Prostate gland (tissue), 2 donors: ENCODE measurements around the gene ARL6. TPM values are rescaled to one million over a fixed set of nuclear protein-coding genes. Genes with fewer than 3 reads are reported as not detected.

Source experiments
- DNase-seq: peaks from one replicate; pipeline ENCODE4 v3.0.0-alpha.2; 2019; ENCODE audit warnings: low spot score
- H3K27ac ChIP-seq, 2 donors: fragments of 200-600 bp; sonication (generic); 2 replicates each; pipeline ENCODE4 v1.5.1; 2017 to 2019
- H3K27me3 ChIP-seq: fragments of 200-600 bp; sonication (generic); replicated peaks from 2 replicates; pipeline ENCODE4 v1.5.1; 2019; ENCODE audit not compliant: insufficient read depth
- H3K36me3 ChIP-seq, 2 donors: fragments of 200-600 bp; sonication (generic); 1 replicate in 1 of 2; 2 replicates in 1 of 2; pipeline versions ENCODE4 v1.5.1 to v1.8.1; 2017 to 2019
- H3K4me1 ChIP-seq: fragments of 200-600 bp; sonication (generic); replicated peaks from 2 replicates; pipeline ENCODE4 v1.5.1; 2019
- H3K4me3 ChIP-seq, 2 donors: fragments of 200-600 bp; sonication (generic); 2 replicates each; pipeline ENCODE4 v1.5.1; 2017 to 2019
- H3K9me3 ChIP-seq: fragments of 200-600 bp; sonication (generic); 2 replicates; pipeline ENCODE4 v1.5.1; 2017
- POLR2A ChIP-seq: fragments of 450-650 bp; IDR thresholded peaks from one replicate; pipeline ENCODE4 v1.6.1; 2016; ENCODE audit warnings: antibody characterized with exemption, mild to moderate bottlenecking
- POLR2AphosphoS5 ChIP-seq: sonication (generic); formaldehyde crosslinking; IDR thresholded peaks from one replicate; pipeline ENCODE4 v1.6.1; 2017; ENCODE audit warnings: antibody characterized with exemption
- WGBS: methylation state at CpG from one replicate; pipeline ENCODE4 v1.1.5; 2018; 5-methylcytosine and 5-hydroxymethylcytosine counted together
- intact Hi-C: fragments of 100-400 bp; cut with DNase I; formaldehyde crosslinking; loops from one replicate; pipeline ENCODE4 v1.14.2; 2022
- total RNA-seq, 2 donors: library from RNA; depleted of rRNA; stranded (reverse); fragments of >200 nt; gene quantifications; one replicate each; pipeline ENCODE4 v1.1.0, GENCODE V29; 2016
- TF ChIP-seq, protein P1 (sequence below), 4 experiments: fragments of 200-600 bp in 2 of 4; fragments of 450-650 bp in 2 of 4; sonication (generic) in 2 of 4; IDR thresholded peaks; 1 replicate in 3 of 4; 2 replicates in 1 of 4; pipeline ENCODE4 v1.5.1; 2016 to 2019; ENCODE audit warnings: antibody characterized with exemption in 4 of 4, mild to moderate bottlenecking in 2 of 4, moderate library complexity in 2 of 4

ARL6 gene
- total RNA-seq, 2 donors from 2014 or later = 4.9 to 7.6 TPM

DNA sequence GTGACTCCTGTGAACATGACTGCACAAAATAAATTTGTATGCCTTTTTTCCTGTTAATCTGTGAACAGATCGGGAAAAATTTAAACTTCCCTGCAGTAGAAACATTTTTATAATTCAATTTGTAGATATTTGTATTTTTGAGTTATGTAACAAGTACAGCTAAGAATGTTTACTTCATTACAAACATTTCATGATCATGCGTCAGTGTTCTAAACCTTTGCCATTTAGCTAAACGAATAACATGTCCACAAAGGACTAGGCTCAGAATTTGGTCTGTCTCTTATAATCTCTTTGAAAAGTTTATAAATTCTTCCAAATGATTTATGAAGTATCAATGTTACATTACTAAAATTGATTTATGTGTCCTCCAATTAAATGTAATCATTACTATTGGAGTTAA is 39.9 kb downstream of the ARL6 start:
- H3K4me1 ChIP-seq = no peaks in the 10 kb centered on the region
- 80% methylated on average over 3 of the region's 3 CpGs for WGBS
- H3K36me3 ChIP-seq = no peaks in the 10 kb centered on the region
- no peak for DNase-seq
- TF ChIP-seq POLR2AphosphoS5 (no peak), POLR2A (no peak)
- TF ChIP-seq, protein P1, sequence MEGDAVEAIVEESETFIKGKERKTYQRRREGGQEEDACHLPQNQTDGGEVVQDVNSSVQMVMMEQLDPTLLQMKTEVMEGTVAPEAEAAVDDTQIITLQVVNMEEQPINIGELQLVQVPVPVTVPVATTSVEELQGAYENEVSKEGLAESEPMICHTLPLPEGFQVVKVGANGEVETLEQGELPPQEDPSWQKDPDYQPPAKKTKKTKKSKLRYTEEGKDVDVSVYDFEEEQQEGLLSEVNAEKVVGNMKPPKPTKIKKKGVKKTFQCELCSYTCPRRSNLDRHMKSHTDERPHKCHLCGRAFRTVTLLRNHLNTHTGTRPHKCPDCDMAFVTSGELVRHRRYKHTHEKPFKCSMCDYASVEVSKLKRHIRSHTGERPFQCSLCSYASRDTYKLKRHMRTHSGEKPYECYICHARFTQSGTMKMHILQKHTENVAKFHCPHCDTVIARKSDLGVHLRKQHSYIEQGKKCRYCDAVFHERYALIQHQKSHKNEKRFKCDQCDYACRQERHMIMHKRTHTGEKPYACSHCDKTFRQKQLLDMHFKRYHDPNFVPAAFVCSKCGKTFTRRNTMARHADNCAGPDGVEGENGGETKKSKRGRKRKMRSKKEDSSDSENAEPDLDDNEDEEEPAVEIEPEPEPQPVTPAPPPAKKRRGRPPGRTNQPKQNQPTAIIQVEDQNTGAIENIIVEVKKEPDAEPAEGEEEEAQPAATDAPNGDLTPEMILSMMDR (IDR thresholded peaks at IDR 0.05) = no peak
- no peaks in the 10 kb centered on the region for H3K9me3 ChIP-seq
- H3K27me3 ChIP-seq = no peaks in the 10 kb centered on the region
- intact Hi-C loops = no loop called here
- no peak overlapping the region for H3K4me3 ChIP-seq
- no peak overlapping the region for H3K27ac ChIP-seq

DNA sequence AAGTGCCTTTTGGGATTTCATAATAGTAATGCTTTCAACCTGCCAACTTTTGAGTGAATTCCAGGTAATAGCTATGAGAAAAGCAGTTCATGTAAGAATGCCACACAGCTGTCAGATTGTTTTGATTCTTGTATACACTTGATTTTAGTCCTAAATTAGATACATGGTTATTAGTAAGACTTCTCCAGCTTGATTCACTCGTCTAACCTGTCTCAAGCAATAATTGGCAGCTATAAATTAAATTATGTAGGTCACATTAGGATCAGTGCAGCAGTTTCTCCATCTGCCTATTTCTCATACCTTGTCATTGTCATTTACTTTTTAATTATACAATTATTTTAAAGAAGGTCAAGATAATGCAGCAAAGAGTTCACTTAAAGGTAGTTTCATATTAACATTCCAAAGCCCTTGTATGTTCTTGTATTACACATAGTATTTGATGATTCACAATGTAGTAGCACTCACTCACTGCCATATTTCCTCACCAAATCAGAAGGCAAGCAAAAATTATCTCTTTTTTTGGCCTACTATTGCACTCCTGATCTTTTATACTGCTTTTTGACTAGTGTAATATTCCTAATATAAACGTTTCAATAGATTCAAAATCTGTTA is 46.3 kb downstream of the ARL6 start:
- Histone ChIP-seq H3K27ac (no peak overlapping the region), H3K36me3 (no peaks in the 10 kb centered on the region), H3K27me3 (no peaks in the 10 kb centered on the region), H3K4me1 (no peaks in the 10 kb centered on the region), H3K4me3 (no peak overlapping the region), H3K9me3 (no peaks in the 10 kb centered on the region)
- TF ChIP-seq POLR2AphosphoS5 (no peak), POLR2A (no peak)
- TF ChIP-seq, protein P1 (IDR thresholded peaks at IDR 0.05) = no peak
- DNase-seq = no peak
- intact Hi-C loops = no loop called here
- 76% methylated on average over 2 of the region's 2 CpGs for WGBS

DNA sequence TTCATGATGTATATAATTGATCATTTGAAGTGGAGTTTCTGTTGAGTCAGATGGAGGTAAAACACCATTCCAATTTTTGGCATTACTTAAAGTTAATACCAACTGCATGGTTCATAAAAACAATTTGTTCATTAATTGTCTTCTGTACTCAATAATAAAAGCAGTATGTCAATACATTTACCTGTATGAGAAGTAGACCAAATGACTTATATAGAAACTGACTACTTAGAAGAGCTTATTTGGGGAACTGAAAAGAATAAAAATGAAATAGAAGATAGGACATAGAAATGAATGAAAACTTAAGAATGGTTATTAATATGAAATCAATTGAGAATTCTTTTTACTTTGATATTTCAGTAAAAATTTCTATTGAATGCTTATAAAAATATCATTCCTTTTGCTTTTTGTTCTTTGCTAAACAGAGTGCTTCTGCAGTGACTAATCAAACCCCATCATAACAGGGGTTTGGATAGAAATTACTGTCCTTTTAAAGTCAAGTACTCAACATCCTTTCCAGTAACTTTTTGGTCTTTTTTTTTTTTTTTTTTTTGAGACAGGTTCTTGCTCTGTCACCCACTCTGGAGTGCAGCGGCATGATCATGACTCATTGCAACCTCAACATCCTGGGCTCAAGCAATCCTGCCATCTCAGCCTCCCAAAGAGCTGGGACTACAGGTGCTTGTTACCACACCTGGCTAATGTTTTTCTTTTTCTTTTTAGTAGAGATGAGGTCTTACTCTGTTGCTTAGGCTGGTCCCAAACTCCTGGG is 50.8 kb downstream of the ARL6 start:
- Histone ChIP-seq H3K9me3 (no peaks in the 10 kb centered on the region), H3K27me3 (no peaks in the 10 kb centered on the region), H3K4me1 (no peaks in the 10 kb centered on the region), H3K36me3 (no peaks in the 10 kb centered on the region), H3K27ac (no peak overlapping the region), H3K4me3 (no peak overlapping the region)
- WGBS = 0% methylated on average over 1 of the region's 1 CpG
- DNase-seq = no peak
- TF ChIP-seq POLR2A = no peak
- TF ChIP-seq, protein P1 (IDR thresholded peaks at IDR 0.05) = no peak
- no peak for TF ChIP-seq POLR2AphosphoS5
- intact Hi-C loops = no loop called here

DNA sequence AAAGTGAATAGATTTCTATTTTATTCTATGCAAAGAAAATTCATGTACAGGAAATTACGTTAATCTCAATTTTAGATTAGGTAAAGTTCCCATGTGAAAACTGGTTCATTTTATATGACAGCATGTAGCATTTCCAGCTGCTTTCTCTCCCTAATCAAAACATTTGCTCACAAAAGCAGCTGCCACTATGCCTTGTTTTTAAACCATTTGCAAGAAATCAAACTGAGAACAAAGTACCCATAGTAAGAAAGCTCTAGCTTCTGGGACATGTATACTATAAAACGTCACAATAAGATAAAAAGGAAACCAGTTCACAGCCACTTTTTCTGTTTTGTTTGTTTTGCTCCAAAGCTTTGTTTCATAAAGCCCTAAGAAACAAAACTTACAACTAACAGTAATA is 52.3 kb downstream of the ARL6 start:
- H3K36me3 ChIP-seq = no peaks in the 10 kb centered on the region
- TF ChIP-seq POLR2AphosphoS5 = no peak
- intact Hi-C loops = no loop called here
- H3K9me3 ChIP-seq = no peaks in the 10 kb centered on the region
- DNase-seq = no peak
- no peak overlapping the region for H3K27ac ChIP-seq
- H3K4me3 ChIP-seq = no peak overlapping the region
- WGBS = 52% methylated on average over 2 of the region's 2 CpGs
- no peaks in the 10 kb centered on the region for H3K4me1 ChIP-seq
- H3K27me3 ChIP-seq = no peaks in the 10 kb centered on the region

DNA sequence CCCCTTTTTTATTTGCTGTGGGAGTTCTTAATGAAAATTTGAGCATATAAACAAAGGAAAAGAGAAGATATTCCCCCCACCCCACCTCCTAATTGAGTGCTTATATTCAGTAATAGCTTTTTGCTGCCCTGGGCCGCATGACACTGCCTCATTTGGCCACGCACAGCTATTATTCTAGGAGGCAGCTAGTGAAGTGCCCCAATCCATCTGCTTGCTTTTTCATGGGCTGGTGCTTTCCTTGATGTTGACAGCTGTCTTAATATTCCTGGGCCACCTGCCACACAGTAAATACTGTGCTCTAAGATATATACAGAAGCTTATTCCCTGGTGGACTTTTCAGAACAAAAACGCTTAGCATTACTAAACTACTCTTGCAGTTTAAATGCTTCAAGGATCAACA is 53.4 kb downstream of the ARL6 start:
- no peak for DNase-seq
- H3K27ac ChIP-seq = no peak overlapping the region
- TF ChIP-seq POLR2A (no peak), POLR2AphosphoS5 (no peak)
- TF ChIP-seq, protein P1 (IDR thresholded peaks at IDR 0.05) = no peak
- intact Hi-C loops = no loop called here
- H3K9me3 ChIP-seq = no peaks in the 10 kb centered on the region
- no peak overlapping the region for H3K4me3 ChIP-seq
- no peaks in the 10 kb centered on the region for H3K36me3 ChIP-seq
- no peaks in the 10 kb centered on the region for H3K27me3 ChIP-seq
- H3K4me1 ChIP-seq = no peaks in the 10 kb centered on the region
- 83% methylated on average over 3 of the region's 3 CpGs for WGBS
